ENCODE measurements around the gene CACNA1F. TPM values are rescaled to one million over a fixed set of nuclear protein-coding genes. Genes with fewer than 3 reads are reported as not detected.
"Not testable (repeated sequence)": the region's sequence is repeated elsewhere in the genome, so short reads cannot be mapped to it uniquely, and the experiment has no call there.

CACNA1F gene
- total RNA-seq, 1 experiment from 2014 or later = not detected

- no peak for DNase-seq (ENCODE audit: low read depth, low spot score)
- in situ Hi-C loops (cut with HindIII; ENCODE audit: low pct_unique_long_range_greater_than_20kb, low sequenced_read_pairs) = no loop called here
These were observed 43.5 kb downstream of the CACNA1F start for GRCh38 chrX:49189606-49190005.

- in situ Hi-C loops (cut with HindIII; ENCODE audit: low pct_unique_long_range_greater_than_20kb, low sequenced_read_pairs) = no loop called here
These were observed 44.6 kb downstream of the CACNA1F start for GRCh38 chrX:49188468-49189076.

GRCh38 chrX:49187526-49187925, 45.6 kb downstream of the CACNA1F start:
- in situ Hi-C loops (cut with HindIII; ENCODE audit: low pct_unique_long_range_greater_than_20kb, low sequenced_read_pairs) = no loop called here
- no peak for DNase-seq (ENCODE audit: low read depth, low spot score)

More at GRCh38 chrX:49188468-49189076, 44.6 kb downstream of the CACNA1F start:
- DNase-seq (ENCODE audit: low read depth, low spot score) = no peak

- no peak for DNase-seq (ENCODE audit: low read depth, low spot score)
- in situ Hi-C loops (cut with HindIII; ENCODE audit: low pct_unique_long_range_greater_than_20kb, low sequenced_read_pairs) = no loop called here
These were observed 46.1 kb downstream of the CACNA1F start for GRCh38 chrX:49187028-49187394.

GRCh38 chrX:49186125-49187027, 46.8 kb downstream of the CACNA1F start, which contains the start of gene PRICKLE3:
Gene PRICKLE3 (minus strand): TSS chrX:49186373. CDS start chrX:49186297, 76 bp downstream.
- peak; percentile 76 for DNase-seq (ENCODE audit: low read depth, low spot score)
- in situ Hi-C loops (cut with HindIII; ENCODE audit: low pct_unique_long_range_greater_than_20kb, low sequenced_read_pairs) = no loop called here

GRCh38 chrX:49184294-49185281, 48.6 kb downstream of the CACNA1F start:
- in situ Hi-C loops (cut with HindIII; ENCODE audit: low pct_unique_long_range_greater_than_20kb, low sequenced_read_pairs) = no loop called here
- DNase-seq (ENCODE audit: low read depth, low spot score) = peak; percentile 91

GRCh38 chrX:49183701-49184281, 49.3 kb downstream of the CACNA1F start:
- in situ Hi-C loops (cut with HindIII; ENCODE audit: low pct_unique_long_range_greater_than_20kb, low sequenced_read_pairs) = no loop called here
- DNase-seq (ENCODE audit: low read depth, low spot score) = no peak

GRCh38 chrX:49179358-49179757, 53.8 kb downstream of the CACNA1F start:
- no peak for DNase-seq (ENCODE audit: low read depth, low spot score)
- in situ Hi-C loops (cut with HindIII; ENCODE audit: low pct_unique_long_range_greater_than_20kb, low sequenced_read_pairs) = no loop called here

- in situ Hi-C loops (cut with HindIII; ENCODE audit: low pct_unique_long_range_greater_than_20kb, low sequenced_read_pairs) = no loop called here
- DNase-seq (ENCODE audit: low read depth, low spot score) = no peak
These were observed 54.6 kb downstream of the CACNA1F start for GRCh38 chrX:49178537-49178936.

- in situ Hi-C loops (cut with HindIII; ENCODE audit: low pct_unique_long_range_greater_than_20kb, low sequenced_read_pairs) = no loop called here
These were observed 55.2 kb downstream of the CACNA1F start for GRCh38 chrX:49177873-49178480.

GRCh38 chrX:49177338-49177833, 55.8 kb downstream of the CACNA1F start:
- in situ Hi-C loops (cut with HindIII; ENCODE audit: low pct_unique_long_range_greater_than_20kb, low sequenced_read_pairs) = no loop called here
- DNase-seq (ENCODE audit: low read depth, low spot score) = no peak

More at GRCh38 chrX:49177873-49178480, 55.2 kb downstream of the CACNA1F start:
- DNase-seq (ENCODE audit: low read depth, low spot score) = no peak

- DNase-seq (ENCODE audit: low read depth, low spot score) = no peak
- in situ Hi-C loops (cut with HindIII; ENCODE audit: low pct_unique_long_range_greater_than_20kb, low sequenced_read_pairs) = no loop called here
These were observed 56.5 kb downstream of the CACNA1F start for GRCh38 chrX:49176421-49177326.

GRCh38 chrX:49175435-49176274, 57.5 kb downstream of the CACNA1F start:
- in situ Hi-C loops (cut with HindIII; ENCODE audit: low pct_unique_long_range_greater_than_20kb, low sequenced_read_pairs) = no loop called here
- no peak for DNase-seq (ENCODE audit: low read depth, low spot score)

GRCh38 chrX:49174723-49175122, 58.4 kb downstream of the CACNA1F start:
- peak; percentile 46 for DNase-seq (ENCODE audit: low read depth, low spot score)

GRCh38 chrX:49173544-49173943, 59.6 kb downstream of the CACNA1F start:
- DNase-seq (ENCODE audit: low read depth, low spot score); in situ Hi-C loops (cut with HindIII; ENCODE audit: low pct_unique_long_range_greater_than_20kb, low sequenced_read_pairs): not testable (repeated sequence)

More at GRCh38 chrX:49174723-49175122, 58.4 kb downstream of the CACNA1F start:
- in situ Hi-C loops (cut with HindIII; ENCODE audit: low pct_unique_long_range_greater_than_20kb, low sequenced_read_pairs) = no loop called here

Data from SK-MEL-5 (cell line).